H9 (cell line): Measurements from ENCODE around the gene LRRC7. TPM values are rescaled to one million over a fixed set of nuclear protein-coding genes. Genes with fewer than 3 reads are reported as not detected.

Experiments
- DNase-seq: peaks from one replicate; pipeline ENCODE4 v3.0.0-alpha.2; 2017
- H2AFZ ChIP-seq: one replicate; pipeline ENCODE4 v1.6.1; 2013; ENCODE audit warnings: mild to moderate bottlenecking, low read length, control low read depth, moderate library complexity
- H2AK5ac ChIP-seq: 2 replicates; pipeline ENCODE4 v1.6.1; 2013; ENCODE audit warnings: low read length, control low read depth, mixed read lengths; ENCODE audit not compliant: insufficient read length
- H2BK120ac ChIP-seq: one replicate; pipeline ENCODE4 v1.6.1; 2013; ENCODE audit warnings: low read depth, mild to moderate bottlenecking, low read length, control low read depth, inconsistent platforms; ENCODE audit not compliant: poor library complexity, severe bottlenecking
- H2BK12ac ChIP-seq: 2 replicates; pipeline ENCODE4 v1.6.1; 2013; ENCODE audit warnings: low read length, control low read depth, mixed read lengths, low read depth; ENCODE audit not compliant: insufficient read length
- H2BK15ac ChIP-seq: 2 replicates; pipeline ENCODE4 v1.6.1; 2013; ENCODE audit warnings: low read depth, low read length, control low read depth
- H2BK20ac ChIP-seq: one replicate; pipeline ENCODE4 v1.6.1; 2013; ENCODE audit warnings: low read depth, mild to moderate bottlenecking, low read length, control low read depth, inconsistent platforms; ENCODE audit not compliant: poor library complexity, severe bottlenecking
- H2BK5ac ChIP-seq: 2 replicates; pipeline ENCODE4 v1.6.1; 2013; ENCODE audit warnings: low read length, control low read depth, mixed read lengths; ENCODE audit not compliant: insufficient read length
- H3K14ac ChIP-seq: 2 replicates; pipeline ENCODE4 v1.6.1; 2013; ENCODE audit warnings: low read length, control low read depth; ENCODE audit not compliant: insufficient read depth
- H3K18ac ChIP-seq: 2 replicates; pipeline ENCODE4 v1.6.1; 2013; ENCODE audit warnings: low read depth, mild to moderate bottlenecking, mixed read lengths, low read length, control low read depth; ENCODE audit not compliant: insufficient read length
- H3K23ac ChIP-seq: 2 replicates; pipeline ENCODE4 v1.6.1; 2013; ENCODE audit warnings: low read length, control low read depth, mixed read lengths, low read depth; ENCODE audit not compliant: insufficient read length
- H3K23me2 ChIP-seq: 2 replicates; pipeline ENCODE4 v1.6.1; 2013; ENCODE audit warnings: low read depth, mild to moderate bottlenecking, mixed read lengths, low read length, control low read depth; ENCODE audit not compliant: insufficient read length, poor library complexity, severe bottlenecking
- H3K27ac ChIP-seq: 2 replicates; pipeline ENCODE4 v1.5.1; 2013; ENCODE audit warnings: low read length, control low read depth, mixed read lengths, low read depth; ENCODE audit not compliant: insufficient read length
- H3K27me3 ChIP-seq: 2 replicates; pipeline ENCODE4 v1.6.1; 2013; ENCODE audit warnings: low read length, control low read depth, inconsistent platforms; ENCODE audit not compliant: insufficient read depth
- H3K4ac ChIP-seq: 2 replicates; pipeline ENCODE4 v1.6.1; 2013; ENCODE audit warnings: low read depth, mild to moderate bottlenecking, control low read depth, inconsistent platforms, low read length, moderate library complexity
- H3K4me1 ChIP-seq: 2 replicates; pipeline ENCODE4 v1.6.1; 2013; ENCODE audit warnings: low read length, control low read depth, inconsistent platforms; ENCODE audit not compliant: insufficient read depth
- H3K4me2 ChIP-seq: 2 replicates; pipeline ENCODE4 v1.6.1; 2013; ENCODE audit warnings: low read length, control low read depth, mixed read lengths; ENCODE audit not compliant: insufficient read length, insufficient read depth
- H3K56ac ChIP-seq: 2 replicates; pipeline ENCODE4 v1.6.1; 2013; ENCODE audit warnings: low read depth, mild to moderate bottlenecking, mixed read lengths, low read length, control low read depth; ENCODE audit not compliant: insufficient read length
- H3K79me1 ChIP-seq: 2 replicates; pipeline ENCODE4 v1.6.1; 2013; ENCODE audit warnings: low read depth, mild to moderate bottlenecking, moderate library complexity, low read length, control low read depth, inconsistent platforms; ENCODE audit not compliant: insufficient read depth, poor library complexity, severe bottlenecking
- H3K79me2 ChIP-seq: 2 replicates; pipeline ENCODE4 v1.6.1; 2013; ENCODE audit warnings: low read length, control low read depth, inconsistent platforms; ENCODE audit not compliant: insufficient read depth
- H3K9ac ChIP-seq: 2 replicates; pipeline ENCODE4 v1.6.1; 2013; ENCODE audit warnings: low read length, control low read depth, mixed read lengths; ENCODE audit not compliant: insufficient read length; ENCODE audit errors: extremely low read depth
- H3K9me3 ChIP-seq: one replicate; pipeline ENCODE4 v1.6.1; 2013; ENCODE audit warnings: low read depth, low read length, inconsistent platforms; ENCODE audit not compliant: control insufficient read depth
- H3T11ph ChIP-seq: one replicate; pipeline ENCODE4 v1.6.1; 2013; ENCODE audit warnings: mild to moderate bottlenecking, low read length, control low read depth, inconsistent platforms
- H4K20me1 ChIP-seq: one replicate; pipeline ENCODE4 v1.6.1; 2013; ENCODE audit not compliant: control insufficient read depth, insufficient read length, insufficient read depth
- H4K5ac ChIP-seq: 2 replicates; pipeline ENCODE4 v1.6.1; 2013; ENCODE audit warnings: low read depth, mild to moderate bottlenecking, mixed read lengths, low read length, control low read depth; ENCODE audit not compliant: insufficient read length
- H4K8ac ChIP-seq: replicated peaks from 2 replicates; pipeline ENCODE4 v1.6.1; 2013; ENCODE audit warnings: low read length, control low read depth, mixed read lengths, low read depth; ENCODE audit not compliant: insufficient read length
- H4K91ac ChIP-seq: 2 replicates; pipeline ENCODE4 v1.6.1; 2013; ENCODE audit warnings: low read depth, mild to moderate bottlenecking, moderate library complexity, mixed read lengths, low read length, control low read depth; ENCODE audit not compliant: insufficient read length
- H3K27ac Mint-ChIP-seq, 3 experiments: 2 replicates in 2 of 3; 3 replicates in 1 of 3; pipeline ENCODE4 v1.8.0; 2020 to 2021; ENCODE audit warnings: mixed read lengths in 3 of 3, mild to moderate bottlenecking in 1 of 3, moderate library complexity in 1 of 3
- H3K27me3 Mint-ChIP-seq: 2 replicates; pipeline ENCODE4 v1.8.0; 2021; ENCODE audit warnings: low read depth, mild to moderate bottlenecking, moderate library complexity, mixed read lengths
- H3K36me3 Mint-ChIP-seq, 3 experiments: 2 replicates in 2 of 3; 3 replicates in 1 of 3; pipeline ENCODE4 v1.8.0; 2020 to 2021; ENCODE audit warnings: low read depth in 3 of 3, mixed read lengths in 3 of 3; ENCODE audit not compliant: insufficient read depth in 1 of 3
- H3K4me1 Mint-ChIP-seq, 2 experiments: 2 replicates each; pipeline ENCODE4 v1.8.0; 2020; ENCODE audit warnings: mixed read lengths in 2 of 2
- H3K4me3 Mint-ChIP-seq, 2 experiments: 2 replicates in 1 of 2; 3 replicates in 1 of 2; pipeline ENCODE4 v1.8.0; 2020 to 2021; ENCODE audit warnings: mild to moderate bottlenecking in 2 of 2, mixed read lengths in 2 of 2, moderate library complexity in 1 of 2
- H3K9me3 Mint-ChIP-seq, 2 experiments: 2 replicates in 1 of 2; 3 replicates in 1 of 2; pipeline ENCODE4 v1.8.0; 2020; ENCODE audit warnings: mild to moderate bottlenecking in 2 of 2, mixed read lengths in 2 of 2, moderate library complexity in 1 of 2
- CTCF ChIP-seq: fragments of 200-600 bp; sonication (generic); conservative IDR thresholded peaks from 3 replicates; pipeline ENCODE4 v1.8.0; 2021; ENCODE audit warnings: antibody characterized with exemption, mild to moderate bottlenecking
- WGBS: extraction: QIAGEN DNeasy Blood & Tissue Kit; methylation state at CpG from one replicate; pipeline ENCODE4 v1.1.7; 2013; ENCODE audit warnings: missing lambda C conversion rate, low lambda C conversion rate, mixed read lengths; ENCODE audit not compliant: insufficient read length; ENCODE audit errors: extremely low coverage; 5-methylcytosine and 5-hydroxymethylcytosine counted together
- total RNA-seq: library from RNA; stranded (reverse); gene quantifications from 2 replicates; pipeline ENCODE4 v1.2.1, GENCODE V29; 2021

LRRC7 gene
- total RNA-seq, 1 experiment from 2014 or later = not detected

- H4K91ac ChIP-seq = no peak overlapping the region
- no peak overlapping the region for H3T11ph ChIP-seq
- no peaks in the 10 kb centered on the region for H3K9me3 Mint-ChIP-seq
- no peaks in the 10 kb centered on the region for H3K36me3 Mint-ChIP-seq
- H3K23ac ChIP-seq = no peak overlapping the region
- H4K8ac ChIP-seq = no peak overlapping the region
- H2BK15ac ChIP-seq = no peak overlapping the region
- WGBS = no CpG with 5 or more reads among the region's 1 CpG
- H2BK120ac ChIP-seq = no peak overlapping the region
- H3K9me3 ChIP-seq = no peaks in the 10 kb centered on the region
- H4K5ac ChIP-seq = no peak overlapping the region
- no peaks in the 10 kb centered on the region for H3K4me1 Mint-ChIP-seq
- no peak overlapping the region for H3K27ac ChIP-seq
- H3K27ac Mint-ChIP-seq = no peak overlapping the region
- H3K4me3 Mint-ChIP-seq = no peak overlapping the region
- H3K79me1 ChIP-seq = no peaks in the 10 kb centered on the region
- H4K20me1 ChIP-seq = no peaks in the 10 kb centered on the region
- no peak overlapping the region for H2BK12ac ChIP-seq
- H3K4me2 ChIP-seq = no peak overlapping the region
- H3K4me1 ChIP-seq = no peaks in the 10 kb centered on the region
- H3K27me3 Mint-ChIP-seq = no peaks in the 10 kb centered on the region
- no peak for DNase-seq
- no peak overlapping the region for H3K56ac ChIP-seq
- H3K4ac ChIP-seq = no peak overlapping the region
- H3K18ac ChIP-seq = no peak overlapping the region
- peak; percentile 26; the same call in 1 of the 3 replicates for TF ChIP-seq CTCF
- no peak overlapping the region for H3K14ac ChIP-seq
- no peaks in the 10 kb centered on the region for H3K23me2 ChIP-seq
- H3K9ac ChIP-seq = no peak overlapping the region
- no peaks in the 10 kb centered on the region for H3K79me2 ChIP-seq
- H3K27me3 ChIP-seq = no peaks in the 10 kb centered on the region
- H2BK5ac ChIP-seq = no peak overlapping the region
- H2AFZ ChIP-seq = no peak overlapping the region
- no peak overlapping the region for H2BK20ac ChIP-seq
- no peak overlapping the region for H2AK5ac ChIP-seq
Measured at GRCh38 chr1:70101774-70102173, 534.1 kb downstream of the LRRC7 start.
